Sigmoid colon (tissue), 4 donors: ENCODE results near the gene ADAD1.

Source experiments
- CTCF ChIP-seq, 4 experiments: fragments of 450-650 bp in 3 of 4; fragments of 200-600 bp in 1 of 4; IDR thresholded peaks; one replicate each; pipeline ENCODE4 v1.5.1; 2016 to 2019; ENCODE audit warnings: antibody characterized with exemption in 4 of 4, mild to moderate bottlenecking in 3 of 4, moderate library complexity in 2 of 4
- EP300 ChIP-seq, 4 donors: sonication (generic); formaldehyde crosslinking; IDR thresholded peaks; one replicate each; pipeline ENCODE4 v1.6.1; 2017; ENCODE audit warnings: antibody characterized with exemption in 4 of 4
- POLR2A ChIP-seq, 2 donors: fragments of 450-650 bp; IDR thresholded peaks; one replicate each; pipeline ENCODE4 v1.6.1; 2016; ENCODE audit warnings: antibody characterized with exemption in 2 of 2, mild to moderate bottlenecking in 2 of 2, moderate library complexity in 2 of 2

- TF ChIP-seq CTCF (IDR thresholded peaks at IDR 0.05) (no peak), POLR2A (IDR thresholded peaks at IDR 0.05) (no peak), EP300 (IDR thresholded peaks at IDR 0.05) (no peak)
Measured at GRCh38 chr4:122476745-122477144, 97.9 kb downstream of the ADAD1 start.
